GM21390 (cell line): ENCODE results near the gene PEPD.

Source experiments
- ATAC-seq: cut with Tn5 transposase; IDR thresholded peaks from one replicate; pipeline ENCODE4 v1.9.1; 2021; ENCODE audit not compliant: unreplicated experiment

PEPD gene

GRCh38 chr19:33399081-33399744 lies 122.4 kb downstream of the PEPD start:
- no peak for ATAC-seq

GRCh38 chr19:33398361-33399060 lies 123.1 kb downstream of the PEPD start:
- ATAC-seq: no peak

- ATAC-seq: no peak
Measured at GRCh38 chr19:33397536-33398360, 123.8 kb downstream of the PEPD start.

- ATAC-seq: no peak
Measured at GRCh38 chr19:33396701-33397535, 124.7 kb downstream of the PEPD start.

GRCh38 chr19:33395561-33396550 lies 125.7 kb downstream of the PEPD start:
- ATAC-seq: no peak

GRCh38 chr19:33394723-33395560 lies 126.6 kb downstream of the PEPD start:
- ATAC-seq: no peak

- no peak for ATAC-seq
Measured at GRCh38 chr19:33394006-33394722, 127.4 kb downstream of the PEPD start.

- ATAC-seq: no peak
Measured at GRCh38 chr19:33393286-33394005, 128.1 kb downstream of the PEPD start.

- ATAC-seq: no peak
Measured at GRCh38 chr19:33392341-33393285, 129.0 kb downstream of the PEPD start.

GRCh38 chr19:33391631-33392249 lies 129.9 kb downstream of the PEPD start:
- no peak for ATAC-seq

- no peak for ATAC-seq
Measured at GRCh38 chr19:33390908-33391630, 130.5 kb downstream of the PEPD start.

GRCh38 chr19:33390101-33390907 lies 131.3 kb downstream of the PEPD start:
- no peak for ATAC-seq

- ATAC-seq: no peak
Measured at GRCh38 chr19:33389421-33390100, 132.0 kb downstream of the PEPD start.
